ENCODE results near the gene CAPS. TPM values are rescaled to one million over a fixed set of nuclear protein-coding genes. Genes with fewer than 3 reads are reported as not detected.

The CAPS gene
- total RNA-seq, 2 experiments from 2014 or later: 2.1 to 2.8 TPM

- no peak for ATAC-seq
- POLR2A ChIA-PET: interaction anchor here (1.0 to 2.2 kb wide), 2 partner anchors 9 to 96 kb away, joined by 3 to 7 read pairs; no protein-coding TSS in a partner anchor
- no peak for TF ChIP-seq CTCF (IDR thresholded peaks at IDR 0.05)
- peaks cover 21% of the 10 kb centered on the region for H3K4me1 Mint-ChIP-seq (ENCODE audit: low read depth)
- intact Hi-C loops (cut with micrococcal nuclease): loop anchor here (10.0 kb wide), 2 partner anchors 75 to 95 kb away; partner anchors contain the start of genes NRTN and RANBP3
- no peaks in the 10 kb centered on the region for H3K9me3 Mint-ChIP-seq
- CTCF ChIA-PET: interaction anchor here (0.9 to 1.3 kb wide), 2 partner anchors 9 to 96 kb away, joined by 3 to 9 read pairs; partner anchors contain the start of gene NRTN
- no peak for DNase-seq
- H3K27me3 Mint-ChIP-seq: no peaks in the 10 kb centered on the region
- peaks cover 12% of the 10 kb centered on the region for H3K36me3 Mint-ChIP-seq (ENCODE audit: low read depth)
- peak overlapping the region; percentile 61 for H3K27ac Mint-ChIP-seq
- no peak overlapping the region for H3K4me3 Mint-ChIP-seq
Observed at GRCh38 chr19:5899728-5900526, 14.1 kb upstream of the CAPS start.

GRCh38 chr19:5900976-5901375 is 13.1 kb upstream of the CAPS start:
- H3K36me3 Mint-ChIP-seq (ENCODE audit: low read depth): peaks cover 12% of the 10 kb centered on the region
- DNase-seq: no peak
- ATAC-seq: no peak
- POLR2A ChIA-PET: no interaction called here
- H3K27me3 Mint-ChIP-seq: no peaks in the 10 kb centered on the region
- peak overlapping the region; percentile 29 for H3K4me3 Mint-ChIP-seq
- H3K9me3 Mint-ChIP-seq: no peaks in the 10 kb centered on the region
- peak overlapping the region; percentile 64 for H3K27ac Mint-ChIP-seq
- CTCF ChIA-PET: interaction anchor here (3.9 kb wide), 1 partner anchor 97 kb away, joined by 57 read pairs; the partner anchor contains the start of gene NRTN
- TF ChIP-seq CTCF (IDR thresholded peaks at IDR 0.05): no peak
- peaks cover 24% of the 10 kb centered on the region for H3K4me1 Mint-ChIP-seq (ENCODE audit: low read depth)
- intact Hi-C loops (cut with micrococcal nuclease): loop anchor here (10.0 kb wide), 2 partner anchors 74 to 96 kb away; partner anchors contain the start of genes NRTN and RANBP3

- CTCF ChIA-PET: interaction anchor here (1.1 to 3.9 kb wide), 7 partner anchors 52 to 214 kb away, joined by 3 to 57 read pairs (median 7); partner anchors contain the start of genes CATSPERD, LONP1, NRTN and RPL36
- no peak for TF ChIP-seq CTCF (IDR thresholded peaks at IDR 0.05)
- POLR2A ChIA-PET: interaction anchor here (0.9 to 4.9 kb wide), 13 partner anchors 12 to 216 kb away, joined by 3 to 34 read pairs (median 4); partner anchors contain the start of genes CATSPERD, DUS3L and LONP1
- peak overlapping the region; percentile 100 for H3K27ac Mint-ChIP-seq
- H3K36me3 Mint-ChIP-seq (ENCODE audit: low read depth): peaks cover 16% of the 10 kb centered on the region
- ATAC-seq (no peak), DNase-seq (peak; percentile 62)
- no peaks in the 10 kb centered on the region for H3K27me3 Mint-ChIP-seq
- H3K4me3 Mint-ChIP-seq: peak overlapping the region; percentile 99
- intact Hi-C loops (cut with micrococcal nuclease): loop anchor here (10.0 kb wide), 2 partner anchors 72 to 98 kb away; partner anchors contain the start of genes NRTN and RANBP3
- no peaks in the 10 kb centered on the region for H3K9me3 Mint-ChIP-seq
- H3K4me1 Mint-ChIP-seq (ENCODE audit: low read depth): peaks cover 40% of the 10 kb centered on the region
Observed at GRCh38 chr19:5903056-5903623, 10.9 kb upstream of the CAPS start.

- H3K4me1 Mint-ChIP-seq (ENCODE audit: low read depth): peaks cover 40% of the 10 kb centered on the region
- CTCF ChIA-PET: interaction anchor here (1.1 to 3.9 kb wide), 7 partner anchors 52 to 214 kb away, joined by 3 to 57 read pairs (median 7); partner anchors contain the start of genes CATSPERD, LONP1, NRTN and RPL36
- no peak for TF ChIP-seq CTCF (IDR thresholded peaks at IDR 0.05)
- H3K36me3 Mint-ChIP-seq (ENCODE audit: low read depth): peaks cover 16% of the 10 kb centered on the region
- no peaks in the 10 kb centered on the region for H3K9me3 Mint-ChIP-seq
- H3K27me3 Mint-ChIP-seq: no peaks in the 10 kb centered on the region
- H3K4me3 Mint-ChIP-seq: peak within 1 kb of the TSS; percentile 99
- peak; percentile 57 for ATAC-seq
- intact Hi-C loops (cut with micrococcal nuclease): loop anchor here (10.0 kb wide), 2 partner anchors 71 to 99 kb away; partner anchors contain the start of genes NRTN and RANBP3
- DNase-seq: peak; percentile 98
- POLR2A ChIA-PET: interaction anchor here (0.5 to 4.9 kb wide), 19 partner anchors 12 to 285 kb away, joined by 3 to 34 read pairs (median 3); partner anchors contain the start of genes CATSPERD, DUS3L, LONP1 and SAFB
- peak within 1 kb of the TSS; percentile 100 for H3K27ac Mint-ChIP-seq
Observed at GRCh38 chr19:5903624-5904351, 10.3 kb upstream of the CAPS start, which contains the start of gene NDUFA11. Gene NDUFA11, minus strand, starts transcription at chr19:5903790. Its CDS starts 82 bp downstream, at chr19:5903708.

Data from activated CD8-positive, alpha-beta T cell treated with anti-CD3 and anti-CD28 coated beads for 36 hours (primary cell).